ENCODE measurements around the gene GPR171. TPM values are rescaled to one million over a fixed set of nuclear protein-coding genes. Genes with fewer than 3 reads are reported as not detected.

GPR171 gene
- total and polyA plus RNA-seq, 2 donors (not counting 3 experiments of a cell fraction or from before 2014, with no cell fraction given) = not detected

DNA sequence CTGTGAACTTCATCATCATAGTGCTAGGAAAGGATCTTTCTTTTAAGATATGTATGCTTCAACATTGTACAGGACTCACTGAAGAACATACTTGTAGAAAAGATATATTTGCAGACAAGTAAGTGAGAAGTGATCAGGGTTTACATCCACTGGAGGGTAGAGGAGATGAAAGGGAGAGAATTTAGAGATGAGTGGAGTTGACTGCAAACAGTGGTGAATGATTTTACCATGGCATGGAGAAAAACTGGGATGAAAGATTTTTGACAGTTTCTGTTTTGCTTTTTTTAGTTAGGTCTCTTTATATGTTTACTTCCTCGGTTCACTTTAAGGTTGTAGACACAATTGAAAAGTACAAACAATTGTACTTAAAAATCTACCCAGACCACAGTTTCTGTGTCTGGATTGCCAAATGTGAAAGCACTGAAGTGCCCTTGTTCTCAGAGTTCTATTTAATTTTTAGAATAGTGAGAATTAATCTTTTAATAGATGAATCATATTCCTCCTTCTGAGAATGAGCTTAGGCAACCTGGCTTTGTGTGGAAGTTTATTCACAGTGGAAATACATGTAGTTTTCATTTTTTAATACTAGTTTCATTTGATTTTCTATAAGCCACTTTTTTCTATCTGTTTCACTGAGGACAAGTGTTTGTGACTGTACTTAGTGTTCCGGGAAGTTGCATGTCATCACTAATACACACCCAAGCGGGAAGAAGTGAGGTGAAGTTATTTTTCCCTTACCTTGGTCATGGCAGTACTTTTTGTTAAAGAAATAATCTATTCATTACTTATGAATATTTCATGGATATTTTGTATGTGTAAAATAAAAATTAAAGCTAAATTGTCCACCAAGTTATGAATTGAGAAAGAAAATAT lies 1.8 kb upstream of the GPR171 start:
- no peaks in the 10 kb centered on the region for H4K20me1 ChIP-seq (replicated peaks; ENCODE audit: control insufficient read depth, extremely low read depth, insufficient read depth, low read length)
- POLR2A ChIA-PET = no interaction called here
- no peak overlapping the region for H3K9ac ChIP-seq (replicated peaks; ENCODE audit: extremely low read depth, insufficient read depth, low read length)
- FAIRE-seq = no peak
- no peaks in the 10 kb centered on the region for H3K9me1 ChIP-seq (replicated peaks; ENCODE audit: control insufficient read depth, extremely low read depth, insufficient read depth, low read length)
- H3K4me2 ChIP-seq (ENCODE audit: insufficient read depth, low read length) = no peak overlapping the region
- no peaks in the 10 kb centered on the region for H3K27me3 ChIP-seq (ENCODE audit: control insufficient read depth in 2 of 2, insufficient read depth in 2 of 2, low read length in 2 of 2)
- dilution Hi-C loops (cut with MboI; ENCODE audit: extremely low pct_ligation_motif_present, low sequenced_read_pairs) (no loop called here), intact Hi-C loops (cut with micrococcal nuclease) (no loop called here)
- H3K36me3 ChIP-seq (ENCODE audit: control insufficient read depth in 2 of 2, extremely low read depth in 1 of 2, insufficient read depth in 2 of 2, low read length in 2 of 2) = no peaks in the 10 kb centered on the region
- H3K9me3 ChIP-seq (replicated peaks; ENCODE audit: control insufficient read depth, insufficient read depth, low read length) = no peaks in the 10 kb centered on the region
- no peaks in the 10 kb centered on the region for H3K79me2 ChIP-seq (ENCODE audit: control insufficient read depth, insufficient read depth, low read length)
- no peak overlapping the region for H3K27ac ChIP-seq (ENCODE audit: insufficient read depth, low read depth, low read length)
- H2AFZ ChIP-seq (ENCODE audit: low read depth, low read length) = no peak overlapping the region
- TF ChIP-seq, protein P1, sequence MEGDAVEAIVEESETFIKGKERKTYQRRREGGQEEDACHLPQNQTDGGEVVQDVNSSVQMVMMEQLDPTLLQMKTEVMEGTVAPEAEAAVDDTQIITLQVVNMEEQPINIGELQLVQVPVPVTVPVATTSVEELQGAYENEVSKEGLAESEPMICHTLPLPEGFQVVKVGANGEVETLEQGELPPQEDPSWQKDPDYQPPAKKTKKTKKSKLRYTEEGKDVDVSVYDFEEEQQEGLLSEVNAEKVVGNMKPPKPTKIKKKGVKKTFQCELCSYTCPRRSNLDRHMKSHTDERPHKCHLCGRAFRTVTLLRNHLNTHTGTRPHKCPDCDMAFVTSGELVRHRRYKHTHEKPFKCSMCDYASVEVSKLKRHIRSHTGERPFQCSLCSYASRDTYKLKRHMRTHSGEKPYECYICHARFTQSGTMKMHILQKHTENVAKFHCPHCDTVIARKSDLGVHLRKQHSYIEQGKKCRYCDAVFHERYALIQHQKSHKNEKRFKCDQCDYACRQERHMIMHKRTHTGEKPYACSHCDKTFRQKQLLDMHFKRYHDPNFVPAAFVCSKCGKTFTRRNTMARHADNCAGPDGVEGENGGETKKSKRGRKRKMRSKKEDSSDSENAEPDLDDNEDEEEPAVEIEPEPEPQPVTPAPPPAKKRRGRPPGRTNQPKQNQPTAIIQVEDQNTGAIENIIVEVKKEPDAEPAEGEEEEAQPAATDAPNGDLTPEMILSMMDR (IDR thresholded peaks at IDR 0.05; ENCODE audit: extremely low read depth in 1 of 2, insufficient read depth in 1 of 2, low read depth in 1 of 2, low read length in 2 of 2) = no peak
- TF ChIP-seq, protein P2, sequence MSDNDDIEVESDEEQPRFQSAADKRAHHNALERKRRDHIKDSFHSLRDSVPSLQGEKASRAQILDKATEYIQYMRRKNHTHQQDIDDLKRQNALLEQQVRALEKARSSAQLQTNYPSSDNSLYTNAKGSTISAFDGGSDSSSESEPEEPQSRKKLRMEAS (IDR thresholded peaks at IDR 0.05; ENCODE audit: insufficient read depth, insufficient read length) = no peak
- no peak for TF ChIP-seq JUN (IDR thresholded peaks at IDR 0.05; ENCODE audit: borderline replicate concordance, insufficient read depth, insufficient read length, low read depth)
- TF ChIP-seq GATA2 (IDR thresholded peaks at IDR 0.05; ENCODE audit: insufficient read depth, insufficient read length, low read depth, low read length) = no peak
- TF ChIP-seq FOS (IDR thresholded peaks at IDR 0.05; ENCODE audit: borderline replicate concordance, insufficient read depth, low read length) = no peak
- no peak for TF ChIP-seq POLR2AphosphoS5 (IDR thresholded peaks at IDR 0.05; ENCODE audit: insufficient read depth, low read depth, low read length)
- TF ChIP-seq POLR2A (IDR thresholded peaks at IDR 0.05; ENCODE audit: low read depth, low read length) = no peak
- TF ChIP-seq MYC (IDR thresholded peaks at IDR 0.05; ENCODE audit: low read depth, low read length) = no peak
- no peak for TF ChIP-seq EZH2 (IDR thresholded peaks at IDR 0.05; ENCODE audit: borderline replicate concordance, low read depth, low read length, severe bottlenecking)
- CTCF ChIA-PET = interaction anchor here (0.6 kb wide), 1 partner anchor 255 kb away, joined by 3 read pairs; no protein-coding TSS in a partner anchor
- DNase-seq (ENCODE audit: low read depth, low spot score) = no peak
- BruUV-seq (replicated peaks) = no TSS peak
- H3K4me1 ChIP-seq (ENCODE audit: control insufficient read depth, extremely low read depth, insufficient read depth, low read length) = no peaks in the 10 kb centered on the region
- H3K4me3 ChIP-seq (replicated peaks in 1 of 3; ENCODE audit: insufficient read depth in 1 of 3, low read depth in 1 of 3, low read length in 3 of 3) = no peak overlapping the region
